ENCODE measurements around the gene PKP3. TPM values are rescaled to one million over a fixed set of nuclear protein-coding genes. Genes with fewer than 3 reads are reported as not detected.
A peak's percentile ranks its signal among the peaks of the same experiment; 100 is the strongest.

PKP3 gene
- total and polyA plus RNA-seq, 9 of the 15 experiments (the other 6 are each of a cell fraction or from before 2014, with no cell fraction given), result 0.11 to 110 (median 30.7) TPM

DNA sequence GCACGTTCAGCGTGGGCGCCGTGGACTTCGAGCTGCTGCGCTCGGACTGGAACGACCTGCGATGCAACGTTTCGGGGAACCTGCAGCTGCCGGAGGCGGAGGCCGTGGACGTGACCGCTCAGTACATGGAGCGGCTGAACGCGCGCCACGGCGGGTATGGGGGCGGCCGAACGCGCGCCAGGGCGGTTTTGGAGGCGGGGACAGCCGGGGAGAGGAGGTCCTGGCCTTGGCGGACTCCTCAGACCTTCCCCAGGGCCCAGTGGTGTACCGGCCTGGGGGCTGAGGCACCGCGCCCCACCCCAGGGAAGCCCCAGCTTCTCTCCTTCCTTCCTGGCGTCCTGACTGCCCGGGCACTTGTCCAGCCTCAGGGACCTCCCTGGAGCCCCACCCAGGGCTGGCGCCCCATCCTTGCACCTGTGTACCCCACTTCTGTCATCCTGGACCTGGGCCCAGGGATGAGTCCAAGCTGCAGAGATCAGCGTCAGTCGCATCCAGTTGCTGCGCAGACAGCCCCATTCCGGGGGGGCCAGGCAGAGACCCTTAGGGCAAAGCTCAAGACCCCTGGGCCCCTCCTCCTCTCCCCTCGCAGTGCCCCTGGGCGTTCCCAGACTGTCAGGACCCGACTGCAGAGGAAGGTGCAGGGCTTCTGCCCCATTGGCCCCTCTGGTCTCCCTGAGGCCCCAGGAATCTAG is 16.7 kb upstream of the PKP3 start:
- H3K9me1 ChIP-seq (ENCODE audit: control insufficient read depth, insufficient read depth, low read length), result no peaks in the 10 kb centered on the region
- H3K27me3 ChIP-seq (ENCODE audit: control insufficient read depth in 2 of 2, insufficient read depth in 2 of 2, low read length in 2 of 2), result no peaks in the 10 kb centered on the region
- no TSS peak for BruUV-seq (replicated peaks)
- intact Hi-C loops (cut with micrococcal nuclease), result no loop called here
- CTCF ChIA-PET (ENCODE audit: low intra/inter-chr PET ratio), result no interaction called here
- peaks cover 46% of the 10 kb centered on the region; the same call in 2 of the 3 replicates for H3K36me3 ChIP-seq (ENCODE audit: control insufficient read depth, insufficient read depth, low read length)
- H3K4me1 ChIP-seq (replicated peaks in 1 of 2; ENCODE audit: control insufficient read depth in 2 of 2, insufficient read depth in 2 of 2, low read length in 2 of 2), result peaks cover 0 to 37% of the 10 kb centered on the region in 2 experiments; a peak in 2 of 5 replicates
- no peak overlapping the region for H3K9ac ChIP-seq (ENCODE audit: insufficient read depth in 1 of 2, low read depth in 2 of 2, low read length in 2 of 2)
- ATAC-seq (no peak), FAIRE-seq (no peak), DNase-seq (ENCODE audit: extremely low read depth in 1 of 4, low spot score in 3 of 4) (no peak)
- H4K20me1 ChIP-seq (replicated peaks; ENCODE audit: control insufficient read depth, insufficient read depth, low read length), result no peaks in the 10 kb centered on the region
- in situ Hi-C loops (cut with MboI), result no loop called here
- H3K4me3 ChIP-seq, result no peak overlapping the region
- TF ChIP-seq STAT5A (IDR thresholded peaks at IDR 0.05; ENCODE audit: borderline replicate concordance, low read length) (no peak), ZNF431 (CRISPR knock-in tag; IDR thresholded peaks at IDR 0.05) (no peak), TEAD1 (CRISPR knock-in tag; IDR thresholded peaks at IDR 0.05) (no peak), POLR2G (IDR thresholded peaks at IDR 0.05; ENCODE audit: low read depth, low read length) (0 out of 2 replicates have a peak, but pooled peaks have one; percentile 11), CEBPB (tag; IDR thresholded peaks at IDR 0.05) (no peak)
- TF ChIP-seq, protein P1, sequence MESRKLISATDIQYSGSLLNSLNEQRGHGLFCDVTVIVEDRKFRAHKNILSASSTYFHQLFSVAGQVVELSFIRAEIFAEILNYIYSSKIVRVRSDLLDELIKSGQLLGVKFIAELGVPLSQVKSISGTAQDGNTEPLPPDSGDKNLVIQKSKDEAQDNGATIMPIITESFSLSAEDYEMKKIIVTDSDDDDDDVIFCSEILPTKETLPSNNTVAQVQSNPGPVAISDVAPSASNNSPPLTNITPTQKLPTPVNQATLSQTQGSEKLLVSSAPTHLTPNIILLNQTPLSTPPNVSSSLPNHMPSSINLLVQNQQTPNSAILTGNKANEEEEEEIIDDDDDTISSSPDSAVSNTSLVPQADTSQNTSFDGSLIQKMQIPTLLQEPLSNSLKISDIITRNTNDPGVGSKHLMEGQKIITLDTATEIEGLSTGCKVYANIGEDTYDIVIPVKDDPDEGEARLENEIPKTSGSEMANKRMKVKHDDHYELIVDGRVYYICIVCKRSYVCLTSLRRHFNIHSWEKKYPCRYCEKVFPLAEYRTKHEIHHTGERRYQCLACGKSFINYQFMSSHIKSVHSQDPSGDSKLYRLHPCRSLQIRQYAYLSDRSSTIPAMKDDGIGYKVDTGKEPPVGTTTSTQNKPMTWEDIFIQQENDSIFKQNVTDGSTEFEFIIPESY (CRISPR knock-in tag; IDR thresholded peaks at IDR 0.05), result peak; percentile 71
- peaks cover 2% of the 10 kb centered on the region for H3K9me3 ChIP-seq (replicated peaks; ENCODE audit: control insufficient read depth, insufficient read depth, low read depth, low read length)
- H3K4me2 ChIP-seq (ENCODE audit: insufficient read depth, low read length), result no peak overlapping the region
- no peak overlapping the region for H3K27ac ChIP-seq (ENCODE audit: extremely low read depth, low read depth, low read length)
- H3K79me2 ChIP-seq (ENCODE audit: control insufficient read depth, insufficient read depth, low read length), result no peaks in the 10 kb centered on the region
- WGBS (ENCODE audit: insufficient coverage, low coverage, missing lambda C conversion rate), result 92% methylated on average over 8 of the region's 44 CpGs
- POLR2A ChIA-PET, result interaction anchor here (1.2 kb wide), 1 partner anchor 10 kb away, joined by 4 read pairs; no protein-coding TSS in a partner anchor
- H2AFZ ChIP-seq (ENCODE audit: low read depth, low read length), result no peak overlapping the region

Data from K562 (cell line).